GM12878 (cell line): ENCODE data around the gene GRIA4. TPM values are rescaled to one million over a fixed set of nuclear protein-coding genes. Genes with fewer than 3 reads are reported as not detected.
"Not testable (repeated sequence)": the region's sequence is repeated elsewhere in the genome, so short reads cannot be mapped to it uniquely, and the experiment has no call there.

Experiments
- ATAC-seq: fragments of 200-7000 bp; cut with Tn5 transposase; 3 replicates; pipeline ENCODE4 v1.9.1; 2020; ENCODE audit warnings: mild to moderate bottlenecking, moderate library complexity
- BruUV-seq: library from RNA; stranded (reverse); fragments of 400-500 nt; replicated peaks from 2 replicates; lab custom pipeline; 2021; lab: Mats Ljungman, UMichigan
- CTCF ChIA-PET: fragments of 300-600 bp; sonication (Branson Sonifier 250); formaldehyde crosslinking; extraction: SDS; loops from one replicate; lab custom pipeline; 2021; ENCODE audit warnings: inconsistent platforms; lab: Yijun Ruan, JAX
- POLR2A ChIA-PET: fragments of 350-600 bp; formaldehyde crosslinking; extraction: SDS; loops from one replicate; lab custom pipeline; 2021; ENCODE audit warnings: inconsistent platforms; lab: Charles Lee
- RAD21 ChIA-PET: fragments of 300-600 bp; sonication (Branson Sonifier 250); formaldehyde crosslinking; loops from one replicate; lab custom pipeline; 2023; ENCODE audit warnings: antibody characterized with exemption; ENCODE audit not compliant: unreplicated experiment; lab: Charles Lee
- SMC1A ChIA-PET: fragments of 300-600 bp; sonication (Branson Sonifier 250); formaldehyde crosslinking; loops from one replicate; lab custom pipeline; 2023; ENCODE audit not compliant: unreplicated experiment, uncharacterized antibody; lab: Charles Lee
- DNase-seq: peaks from one replicate; pipeline ENCODE4 v3.0.0-alpha.2; 2011; ENCODE audit warnings: low read depth, low spot score
- FAIRE-seq: peaks from 3 replicates; lab custom pipeline; 2011; peaks lifted over from hg19 to GRCh38; lab: Jason Lieb, UNC
- H2AFZ ChIP-seq: 2 replicates; pipeline ENCODE4 v1.6.0; 2011; ENCODE audit warnings: low read depth, low read length, control low read depth; ENCODE audit not compliant: control insufficient read depth
- H3K27ac ChIP-seq: 2 replicates; pipeline ENCODE4 v1.5.1; 2011; ENCODE audit warnings: control low read depth; ENCODE audit not compliant: control insufficient read depth, insufficient read depth
- H3K27me3 ChIP-seq, 2 experiments: replicated peaks in 1 of 2; 2 replicates each; pipeline versions ENCODE4 v1.6.0 to v1.6.1; 2011; ENCODE audit warnings: low read length in 1 of 2; ENCODE audit not compliant: control insufficient read depth in 2 of 2, insufficient read depth in 2 of 2
- H3K36me3 ChIP-seq, 2 experiments: 2 replicates each; pipeline ENCODE4 v1.5.1; 2011; ENCODE audit warnings: low read length in 1 of 2; ENCODE audit not compliant: control insufficient read depth in 2 of 2, insufficient read depth in 2 of 2
- H3K4me1 ChIP-seq: 2 replicates; pipeline ENCODE4 v1.6.1; 2011; ENCODE audit warnings: mild to moderate bottlenecking, low read length, moderate library complexity, mixed read lengths; ENCODE audit not compliant: control insufficient read depth, insufficient read depth
- H3K4me2 ChIP-seq: 2 replicates; pipeline ENCODE4 v1.6.0; 2011; ENCODE audit warnings: control low read depth; ENCODE audit not compliant: control insufficient read depth, insufficient read depth
- H3K4me3 ChIP-seq: fragments of 200-600 bp; sonication (generic); 2 replicates; pipeline ENCODE4 v1.5.1; 2016
- H3K79me2 ChIP-seq: 2 replicates; pipeline ENCODE4 v1.6.0; 2011; ENCODE audit warnings: low read length; ENCODE audit not compliant: control insufficient read depth, insufficient read depth
- H3K9ac ChIP-seq: 2 replicates; pipeline ENCODE4 v1.8.0; 2011; ENCODE audit warnings: low read length, control low read depth, mixed read lengths; ENCODE audit not compliant: control insufficient read depth, insufficient read depth
- H3K9me3 ChIP-seq: replicated peaks from 3 replicates; pipeline ENCODE4 v1.5.1; 2011; ENCODE audit warnings: mild to moderate bottlenecking, low read length; ENCODE audit not compliant: control insufficient read depth, insufficient read depth
- H4K20me1 ChIP-seq: 2 replicates; pipeline ENCODE4 v1.6.0; 2011; ENCODE audit not compliant: control insufficient read depth, insufficient read depth
- TCF7 ChIP-seq: IDR thresholded peaks from 2 replicates; pipeline ENCODE4 v1.6.1; 2014; ENCODE audit warnings: antibody characterized with exemption, borderline replicate concordance
- WGBS: methylation state at CpG from one replicate; pipeline ENCODE4 v1.1.6; 2016; ENCODE audit warnings: low lambda C conversion rate; ENCODE audit not compliant: insufficient replicate concordance, insufficient coverage; ENCODE audit errors: missing lambda C conversion rate; 5-methylcytosine and 5-hydroxymethylcytosine counted together
- in situ Hi-C: fragments of 300-500 bp; cut with MboI; formaldehyde crosslinking; loops from 9 replicates; pipeline ENCODE4 v1.14.3; 2018; ENCODE audit warnings: mixed read lengths
- intact Hi-C: fragments of 100-400 bp; cut with micrococcal nuclease; formaldehyde crosslinking; loops from one replicate; pipeline ENCODE4 v1.14.2; 2022; ENCODE audit not compliant: unreplicated experiment
- polyA plus RNA-seq, 11 experiments: library from polyadenylated mRNA; depleted of rRNA in 4 of 11; unstranded in 6 of 11; stranded (reverse) in 5 of 11; fragments of >200 nt; fragmentation: Nextera tagmentation in 4 of 11; fragmentation: Illumina TruSeq in 1 of 11; extraction: Ambion mirVana in 4 of 11; extraction: Trizol in 1 of 11; gene quantifications; 1 replicate in 1 of 11; 2 replicates in 10 of 11; pipeline versions ENCODE4 v1.2.1 to v1.2.3, GENCODE V29; 2011 to 2016; ENCODE audit warnings: inconsistent platforms in 2 of 11, missing spikeins in 2 of 11, low read depth in 1 of 11
- total RNA-seq, 4 experiments: library from RNA; depleted of rRNA in 3 of 4; stranded (reverse); fragments of >200 nt in 3 of 4; fragmentation: Illumina TruSeq in 1 of 4; extraction: Trizol in 1 of 4; gene quantifications; 2 replicates each; pipeline versions ENCODE4 v1.2.1 to v1.2.3, GENCODE V29; 2013 to 2021

GRIA4 gene
- total and polyA plus RNA-seq, 10 of the 15 experiments (the other 5 are each of a cell fraction or from before 2014, with no cell fraction given), result 0.04 TPM; not detected in 9

GRCh38 chr11:105783216-105783615 is 173.3 kb downstream of the GRIA4 start:
- BruUV-seq, result no TSS peak
- Histone ChIP-seq H2AFZ (no peak overlapping the region), H3K4me2 (no peak overlapping the region), H3K9ac (no peak overlapping the region), H3K4me1 (no peaks in the 10 kb centered on the region), H3K79me2 (no peaks in the 10 kb centered on the region), H3K27ac (no peak overlapping the region), H3K9me3 (no peaks in the 10 kb centered on the region), H3K36me3 (no peaks in the 10 kb centered on the region), H3K4me3 (no peak overlapping the region), H4K20me1 (no peaks in the 10 kb centered on the region), H3K27me3 (no peaks in the 10 kb centered on the region)
- ChIA-PET CTCF (no interaction called here), RAD21 (no interaction called here), SMC1A (no interaction called here), POLR2A (interaction anchor here (0.5 kb wide), 1 partner anchor 20 kb away, joined by 3 read pairs; no protein-coding TSS in a partner anchor)
- ATAC-seq (no peak), DNase-seq (no peak), FAIRE-seq (no peak)
- in situ Hi-C loops, result no loop called here
- WGBS, result 35% methylated on average over 2 of the region's 2 CpGs
- intact Hi-C loops, result no loop called here
- TF ChIP-seq TCF7, result no peak

GRCh38 chr11:105785850-105786249 is 176.0 kb downstream of the GRIA4 start:
- H3K4me3 ChIP-seq, H4K20me1 ChIP-seq, H3K4me2 ChIP-seq, ATAC-seq, CTCF ChIA-PET, H3K27me3 ChIP-seq, H3K36me3 ChIP-seq, H3K79me2 ChIP-seq, H3K9ac ChIP-seq, FAIRE-seq, intact Hi-C loops, H3K27ac ChIP-seq, H3K9me3 ChIP-seq, POLR2A ChIA-PET, BruUV-seq, RAD21 ChIA-PET, H3K4me1 ChIP-seq, SMC1A ChIA-PET, in situ Hi-C loops, H2AFZ ChIP-seq, DNase-seq: not testable (repeated sequence)
- 31% methylated on average over 5 of the region's 6 CpGs for WGBS
